ENCODE results near the gene GP1BA.

Gene GP1BA

GRCh38 chr17:4978726-4979125 lies 46.6 kb downstream of the GP1BA start:
- DNase-seq = no peak

DNA sequence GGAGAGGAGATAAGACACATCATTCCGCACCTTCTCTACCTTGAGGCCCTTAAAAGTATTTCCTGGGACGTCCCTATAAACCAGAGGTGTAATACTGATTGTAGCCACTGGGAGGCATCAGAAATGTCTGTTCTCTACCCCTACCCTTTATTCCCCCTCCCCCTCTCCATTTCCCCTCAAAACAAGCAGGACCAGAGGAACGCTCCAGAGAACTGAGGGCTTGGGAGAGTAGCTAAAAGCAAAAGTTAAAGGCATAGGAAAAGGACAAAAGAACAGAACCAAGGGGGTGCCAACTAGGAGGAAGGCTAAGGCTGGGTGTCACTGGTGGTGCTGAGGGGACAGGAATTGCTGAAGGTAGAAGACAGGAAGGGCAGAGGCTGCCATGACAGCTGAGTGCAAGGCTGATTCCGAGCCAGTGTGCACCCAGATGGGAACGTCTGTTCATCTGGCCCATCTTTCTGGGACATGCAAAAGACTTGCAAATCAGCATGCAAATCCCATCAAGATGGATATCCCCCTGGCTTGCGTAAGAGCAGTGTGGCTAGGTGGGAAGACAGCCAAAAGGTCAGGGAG lies 48.7 kb downstream of the GP1BA start:
- DNase-seq = peak; percentile 28

DNA sequence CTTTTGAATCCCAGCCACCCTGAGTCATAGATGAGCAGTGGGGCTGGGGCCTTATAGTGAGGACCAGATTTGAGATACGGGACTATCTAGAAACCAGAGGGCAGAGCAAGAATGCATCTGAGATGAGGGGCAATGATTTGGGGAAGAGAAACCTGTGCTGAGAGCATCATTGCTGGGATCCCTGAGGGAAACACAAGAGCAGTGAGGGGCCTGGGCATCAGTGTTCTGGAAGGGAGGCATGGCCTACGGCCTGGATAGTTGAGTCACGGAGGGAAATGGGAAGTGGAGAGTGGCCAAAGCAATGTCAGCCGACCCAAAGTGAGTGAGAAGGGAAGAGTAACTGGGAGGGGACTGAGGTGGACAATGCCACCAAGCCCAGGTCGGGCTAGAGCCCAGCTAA lies 50.2 kb downstream of the GP1BA start:
- no peak for DNase-seq
